Measurements from ENCODE around the gene PHTF1. TPM values are rescaled to one million over a fixed set of nuclear protein-coding genes. Genes with fewer than 3 reads are reported as not detected.

The PHTF1 gene
- total and polyA plus RNA-seq, 2 of the 4 experiments (the other 2 are of a cell fraction): 9.6 to 13.3 TPM

DNA sequence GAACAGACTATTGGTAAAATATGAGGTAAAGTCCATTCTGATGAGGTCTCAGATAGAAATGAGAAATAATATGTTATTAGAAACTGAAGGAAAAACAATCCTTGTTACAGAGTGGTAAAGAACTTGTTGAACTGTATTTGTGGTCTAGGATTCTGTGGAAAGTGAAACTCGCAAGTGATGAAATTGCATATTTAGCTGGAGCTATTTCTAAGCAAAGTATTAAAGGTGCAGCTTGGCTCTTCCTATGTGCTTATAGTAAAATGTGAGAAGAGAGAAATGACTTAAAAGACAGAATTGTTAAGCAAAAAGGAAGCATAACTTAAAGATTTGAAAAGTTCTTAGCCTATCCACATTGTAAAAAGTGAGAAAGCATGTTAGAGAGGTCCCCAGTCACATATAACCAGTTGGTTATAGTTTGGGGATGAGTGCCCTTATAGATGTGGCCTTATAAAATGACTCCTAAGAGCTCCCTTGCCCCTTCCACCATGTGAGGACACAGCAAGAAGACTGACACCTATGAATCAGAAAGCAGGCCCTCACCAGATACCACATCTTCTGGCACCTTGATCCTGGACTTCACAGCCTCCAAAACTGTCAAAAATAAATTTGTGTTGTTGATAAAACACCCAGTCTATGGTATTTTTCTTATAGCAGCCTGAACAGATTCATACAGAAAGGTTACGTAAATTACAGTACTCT is 24.8 kb downstream of the PHTF1 start:
- Histone ChIP-seq H3K27me3 (ENCODE audit: control insufficient read depth, insufficient read depth, low read length) (no peaks in the 10 kb centered on the region), H3K4ac (ENCODE audit: low read depth, low read length) (no peak overlapping the region), H3K79me1 (ENCODE audit: low read depth in 1 of 2, low read length in 2 of 2) (0 out of 4 replicates have a peak, but pooled peaks cover 0 to 3% of the 10 kb centered on the region in 2 experiments), H3K9ac (ENCODE audit: low read depth, low read length) (no peak overlapping the region), H2BK5ac (ENCODE audit: low read depth, low read length, poor library complexity, severe bottlenecking) (no peak overlapping the region), H2AK9ac (replicated peaks; ENCODE audit: low read depth, low read length, poor library complexity) (no peak overlapping the region), H3K9me3 (ENCODE audit: control insufficient read depth, insufficient read depth, low read length) (no peaks in the 10 kb centered on the region), H3K9me1 (ENCODE audit: insufficient read depth, low read length) (no peaks in the 10 kb centered on the region), H3K18ac (ENCODE audit: low read depth, low read length) (no peak overlapping the region), H2BK120ac (ENCODE audit: low read depth, low read length) (no peak overlapping the region), H2BK15ac (ENCODE audit: low read depth, low read length) (no peak overlapping the region), H3K4me2 (ENCODE audit: low read depth, low read length) (no peak overlapping the region), H3K36me3 (ENCODE audit: control insufficient read depth, insufficient read depth, low read length) (peaks cover 13% of the 10 kb centered on the region), H4K91ac (ENCODE audit: insufficient read depth, low read depth, low read length) (no peak overlapping the region), H3K27ac (ENCODE audit: insufficient read depth, low read length) (no peak overlapping the region), H4K8ac (ENCODE audit: low read depth in 2 of 2, low read length in 2 of 2) (no peak overlapping the region), H4K5ac (ENCODE audit: low read depth, low read length) (no peak overlapping the region), H3K23ac (ENCODE audit: low read depth, low read length) (no peak overlapping the region), H3K4me1 (ENCODE audit: control insufficient read depth, insufficient read depth, low read length) (no peaks in the 10 kb centered on the region), H2AFZ (replicated peaks; ENCODE audit: low read length, poor library complexity) (no peak overlapping the region), H2BK20ac (ENCODE audit: low read depth, low read length) (no peak overlapping the region), H2AK5ac (ENCODE audit: low read depth, low read length) (no peak overlapping the region), H4K20me1 (ENCODE audit: insufficient read depth, low read length) (no peaks in the 10 kb centered on the region), H3K56ac (ENCODE audit: extremely low read depth, insufficient read depth, low read length) (no peak overlapping the region), H3K4me3 (ENCODE audit: insufficient read depth, low read depth, low read length) (no peak overlapping the region), H3K14ac (replicated peaks; ENCODE audit: low read depth, low read length) (no peak overlapping the region)
- ATAC-seq (ENCODE audit: low read depth) (no peak), DNase-seq (no peak)
- ChIA-PET CTCF (no interaction called here), POLR2A (ENCODE audit: unreplicated experiment) (no interaction called here)
- in situ Hi-C loops (cut with MboI; ENCODE audit: low sequenced_read_pairs): no loop called here
- intact Hi-C loops (cut with micrococcal nuclease): no loop called here
- no TSS peak for BruUV-seq (replicated peaks)
- dilution Hi-C loops (cut with HindIII; ENCODE audit: low sequenced_read_pairs, unreplicated experiment): no loop called here
- no peak for TF ChIP-seq SMC3 (IDR thresholded peaks at IDR 0.05; ENCODE audit: low read depth, low read length)
- no peak for TF ChIP-seq CEBPB (IDR thresholded peaks at IDR 0.05; ENCODE audit: low read depth, low read length)
- 100% methylated on average over 1 of the region's 2 CpGs; no CpG with 5 or more reads in 1 of the 2 experiments for WGBS, 2 experiments (ENCODE audit: extremely low coverage in 2 of 2, insufficient read length in 1 of 2)
